ENCODE results near the gene CABLES1.

CABLES1 gene

DNA sequence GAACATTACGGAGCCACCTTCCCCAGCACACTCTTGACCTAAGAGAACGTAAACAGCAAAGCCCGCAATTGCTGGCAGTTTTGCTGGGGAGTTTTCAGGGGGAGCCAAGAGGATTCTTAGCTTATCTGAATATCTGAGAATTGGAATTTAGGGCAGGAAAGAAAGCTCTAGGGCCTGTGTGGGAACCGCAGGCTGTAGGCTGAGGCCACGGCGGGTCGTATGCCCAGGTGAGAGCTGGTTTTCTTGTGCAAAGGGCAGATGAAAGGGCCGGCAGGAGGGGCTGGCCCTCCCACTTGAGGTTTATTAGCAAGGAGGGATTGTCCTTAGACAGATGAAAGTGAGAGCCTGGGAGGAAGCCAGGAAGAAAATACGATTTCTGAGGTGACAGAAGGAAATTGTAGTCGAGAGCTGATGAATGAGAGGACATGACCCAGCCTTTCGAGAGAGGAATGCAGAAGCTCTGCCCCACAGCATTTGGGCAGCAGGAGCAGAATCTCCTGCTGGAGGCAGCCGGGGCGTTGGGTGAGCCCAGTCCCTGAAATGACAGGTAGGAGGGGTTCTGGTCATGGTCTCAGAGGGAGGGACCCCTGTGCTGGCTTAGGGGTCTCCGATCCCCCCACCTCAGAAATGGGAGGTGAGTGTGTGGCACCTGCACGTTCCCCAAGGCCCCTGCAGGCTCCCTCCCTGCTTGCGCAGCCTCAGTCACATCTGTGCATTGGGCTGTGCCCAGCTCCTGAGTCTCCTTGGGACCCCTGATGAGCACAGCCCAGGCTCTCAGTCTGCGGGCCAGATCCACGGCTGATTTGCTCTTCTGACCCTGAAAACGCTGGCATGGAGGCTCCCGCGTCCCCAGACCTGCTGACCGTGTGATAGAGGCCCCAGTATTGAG, 61.1 kb downstream of the CABLES1 start:
- no peak for DNase-seq

DNA sequence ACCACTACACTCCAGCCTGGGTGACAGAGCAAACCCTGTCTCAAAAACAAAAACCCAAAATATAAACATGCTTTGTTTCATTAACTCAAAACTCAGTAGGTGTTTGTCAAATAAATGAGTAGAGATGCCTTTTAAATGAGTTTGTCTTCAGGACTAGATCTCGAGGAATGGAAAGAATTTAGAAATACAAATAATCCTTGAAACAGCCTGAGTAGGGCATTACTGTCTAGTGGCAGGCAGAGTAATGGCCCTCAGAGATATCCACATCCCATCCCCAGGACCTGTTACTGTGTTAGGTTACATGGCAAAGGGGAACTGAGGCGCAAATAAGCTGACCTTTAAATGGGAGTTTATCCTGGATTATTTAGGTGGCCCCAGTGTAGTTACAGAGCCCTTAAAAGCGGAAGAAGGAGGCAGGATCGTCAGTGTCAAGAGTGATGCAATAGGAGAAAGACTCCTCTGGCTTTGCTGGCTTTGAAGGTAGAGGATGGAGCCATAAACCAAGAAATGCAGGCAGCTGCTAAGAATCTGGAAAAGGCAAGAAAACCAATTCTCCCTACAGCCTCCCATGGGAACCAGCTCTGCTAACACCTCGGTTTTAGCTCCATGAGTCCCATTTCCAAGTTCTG, 63.0 kb downstream of the CABLES1 start:
- DNase-seq = no peak

DNA sequence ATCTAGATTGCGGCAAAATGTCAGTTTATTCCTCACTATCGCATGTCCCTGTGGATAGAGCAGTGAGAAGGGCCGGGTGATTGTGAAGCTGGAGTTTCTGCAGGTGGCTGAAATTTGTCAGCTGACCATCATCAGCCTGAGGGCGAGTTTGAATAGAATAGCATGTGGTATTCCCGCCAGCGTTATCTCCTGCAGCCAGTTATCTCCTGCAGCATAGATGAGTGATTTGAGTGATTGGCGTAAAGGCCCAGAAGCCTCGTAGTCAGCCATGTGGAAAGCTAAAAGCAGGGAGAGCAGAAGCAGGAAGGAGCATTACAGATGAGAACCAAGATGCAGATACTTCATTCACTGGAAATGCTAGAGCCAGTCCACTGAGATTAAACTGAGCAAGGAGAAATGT, 65.5 kb downstream of the CABLES1 start:
- no peak for DNase-seq

DNA sequence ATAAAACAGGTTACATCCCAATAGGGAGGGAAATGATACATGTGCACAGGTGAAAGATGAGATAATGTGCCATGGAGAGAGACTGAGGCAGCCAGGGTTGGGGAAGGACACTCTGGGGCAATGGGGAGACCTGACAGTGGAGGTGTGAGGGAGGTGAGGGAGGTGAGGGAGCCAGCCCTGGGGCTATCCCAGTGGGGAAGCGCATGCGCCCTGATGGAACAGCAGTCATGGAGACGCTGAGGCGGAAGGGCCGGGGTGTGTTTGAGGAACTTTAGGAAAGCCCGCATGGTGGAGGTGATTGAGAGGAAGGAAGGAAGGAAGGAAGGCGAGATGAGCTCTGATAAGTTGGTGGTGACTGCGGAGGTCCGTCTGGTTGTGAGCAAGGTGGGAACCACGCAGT, 66.5 kb downstream of the CABLES1 start:
- DNase-seq = no peak

DNA sequence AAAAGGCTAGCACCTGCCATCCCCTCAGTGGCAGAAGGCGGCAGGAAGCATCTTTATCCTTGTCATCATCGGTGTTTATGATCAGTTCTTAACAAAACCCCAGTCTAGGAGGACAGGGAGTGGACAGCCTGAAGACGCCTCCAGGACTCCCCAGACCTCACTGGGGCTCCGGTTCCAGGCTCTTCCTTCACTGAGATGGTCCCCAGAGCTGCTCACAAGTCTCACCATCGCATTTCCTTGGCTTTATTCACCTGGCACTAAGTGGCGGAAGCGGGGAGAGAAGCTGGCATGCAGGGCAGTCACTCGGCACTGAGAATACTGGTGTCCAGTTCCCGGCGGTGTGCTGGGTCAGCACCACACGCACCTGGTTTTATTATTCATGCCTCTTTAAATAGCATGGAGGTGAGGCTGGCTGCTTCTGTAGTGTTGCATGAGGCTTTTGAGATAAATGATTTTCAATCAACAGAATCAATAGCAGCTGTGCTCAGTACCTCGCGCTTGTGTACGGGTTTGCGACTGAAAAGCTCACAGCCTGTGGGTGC, 68.7 kb downstream of the CABLES1 start:
- DNase-seq = no peak

DNA sequence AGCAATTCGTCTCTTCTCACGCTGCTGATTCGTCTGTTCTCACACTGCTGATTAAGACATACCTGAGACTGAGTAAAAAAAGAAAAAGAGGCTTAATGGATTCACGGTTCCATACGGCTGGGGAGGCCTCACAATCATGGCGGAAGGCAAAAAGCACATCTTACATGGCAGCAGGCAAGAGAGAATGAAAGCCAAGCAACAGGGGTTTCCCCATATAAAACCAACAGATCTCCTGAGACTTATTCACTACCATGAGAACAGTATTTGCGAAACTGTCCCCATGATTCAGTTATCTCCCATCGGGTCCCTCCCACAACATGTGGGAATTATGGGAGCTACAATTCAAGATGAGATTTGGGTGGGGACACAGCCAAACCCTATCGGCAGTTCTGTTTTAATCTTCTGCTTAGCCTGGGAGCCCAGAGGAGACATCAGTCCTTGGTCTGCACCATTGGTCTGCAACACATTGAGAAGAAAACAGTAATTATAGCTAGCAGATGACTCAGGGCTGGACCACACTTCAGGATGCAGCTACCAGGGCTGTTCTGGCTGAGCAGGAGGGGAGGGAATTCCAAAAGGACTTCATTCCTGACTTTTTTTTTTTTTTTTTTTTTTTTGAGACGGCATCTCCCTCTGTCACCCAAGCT, 69.4 kb downstream of the CABLES1 start:
- DNase-seq = no peak

DNA sequence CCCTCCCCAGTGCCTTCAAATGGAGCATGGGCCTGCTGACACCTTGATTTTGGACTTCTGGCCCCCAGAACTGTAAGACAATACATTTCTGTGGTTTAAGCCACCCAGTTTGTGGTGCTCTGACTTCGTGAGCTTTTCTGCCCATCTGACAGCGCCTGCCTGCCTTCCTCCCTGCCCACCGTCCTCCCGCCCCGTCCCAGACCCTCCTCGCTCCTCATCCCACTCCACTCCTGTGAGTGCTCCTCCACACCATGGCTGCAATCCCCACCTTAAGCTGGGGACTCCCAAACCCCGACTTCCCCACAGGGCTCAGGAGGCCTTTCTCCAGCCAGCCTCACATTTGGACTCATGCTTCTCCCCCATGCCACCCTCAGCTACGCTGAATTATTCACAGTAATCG, 70.7 kb downstream of the CABLES1 start:
- no peak for DNase-seq

GRCh38 chr18:23207191-23207955, 72.1 kb downstream of the CABLES1 start:
- no peak for DNase-seq

DNA sequence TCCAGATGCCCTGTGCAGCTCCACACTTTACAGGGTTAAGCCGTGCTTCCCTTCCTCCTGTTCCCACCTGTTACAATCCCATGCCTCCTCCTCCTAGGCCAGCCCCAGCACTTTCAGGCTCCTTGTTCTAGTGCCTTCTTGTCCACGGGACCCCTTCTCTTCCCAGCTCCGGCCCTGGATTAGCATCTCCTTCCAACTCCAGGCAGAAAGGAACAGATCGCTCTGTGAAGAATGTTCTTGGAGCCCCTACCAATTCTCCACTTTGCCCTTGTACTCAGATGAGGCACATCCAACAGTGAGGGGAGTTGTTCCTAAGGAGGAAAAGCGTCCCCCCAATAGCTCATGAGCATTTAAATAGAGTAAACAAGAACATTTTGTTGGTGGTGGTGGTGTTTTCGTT, 72.7 kb downstream of the CABLES1 start:
- DNase-seq = no peak

DNA sequence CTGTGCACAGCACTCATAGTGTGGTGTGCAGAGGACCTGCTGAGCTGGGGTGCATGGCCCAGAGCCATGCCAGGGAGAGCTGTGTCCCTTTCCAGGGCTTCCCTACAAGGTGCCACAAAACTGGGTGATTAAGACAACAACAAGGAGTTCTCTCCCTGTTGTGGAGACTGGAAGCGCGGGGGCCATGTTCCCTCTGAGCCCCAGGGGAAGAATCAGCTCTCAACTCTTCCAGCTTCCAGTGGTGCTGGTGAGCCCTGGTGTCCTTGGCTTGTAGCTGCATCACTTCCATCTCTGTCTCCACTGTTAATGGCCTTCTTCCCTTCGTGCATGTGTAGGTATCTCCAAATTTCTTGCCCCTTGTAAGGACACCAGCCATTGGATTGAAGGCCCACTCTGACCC, 73.3 kb downstream of the CABLES1 start:
- DNase-seq = no peak

DNA sequence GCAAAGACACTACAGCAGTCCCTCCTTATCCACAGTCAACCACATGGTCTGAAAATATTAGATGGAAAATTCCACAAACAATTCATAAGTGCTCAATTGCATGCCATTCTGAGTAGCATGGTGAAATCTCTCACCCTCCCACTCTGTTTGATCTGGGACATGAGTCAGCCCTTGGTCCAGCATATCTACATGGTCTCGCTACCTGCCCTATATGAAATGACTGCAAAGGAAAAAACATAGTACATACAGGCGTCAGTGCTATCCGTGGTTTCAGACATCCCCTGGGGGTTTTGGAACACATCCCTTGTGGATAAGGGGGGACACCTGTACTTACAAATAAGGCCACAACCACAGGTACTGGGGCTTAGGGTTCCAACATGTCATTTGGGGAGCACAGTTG, 73.7 kb downstream of the CABLES1 start:
- no peak for DNase-seq

- DNase-seq = no peak
Observed at GRCh38 chr18:23209796-23210195, 74.5 kb downstream of the CABLES1 start.

DNA sequence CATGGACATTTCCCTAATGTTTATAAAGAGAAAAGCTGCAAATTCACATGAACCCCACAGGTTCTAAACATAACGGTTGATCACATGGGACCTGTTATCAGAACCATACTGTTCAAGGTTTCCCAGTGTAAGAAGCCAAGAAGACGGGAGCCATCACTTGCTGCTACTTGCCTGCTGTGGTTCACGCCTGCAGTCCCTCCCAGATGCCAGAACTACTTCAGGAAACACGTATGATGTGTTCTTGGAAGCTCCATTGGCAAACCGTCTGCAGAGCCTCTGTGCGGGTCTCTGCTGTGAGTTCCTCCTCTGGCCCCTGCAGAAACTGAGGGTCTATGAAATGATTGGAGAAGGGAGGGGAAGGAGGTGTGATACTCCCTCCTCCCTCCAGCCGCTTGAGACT, 75.2 kb downstream of the CABLES1 start:
- DNase-seq = no peak

GRCh38 chr18:23211146-23211545, 75.9 kb downstream of the CABLES1 start:
- DNase-seq = no peak

DNA sequence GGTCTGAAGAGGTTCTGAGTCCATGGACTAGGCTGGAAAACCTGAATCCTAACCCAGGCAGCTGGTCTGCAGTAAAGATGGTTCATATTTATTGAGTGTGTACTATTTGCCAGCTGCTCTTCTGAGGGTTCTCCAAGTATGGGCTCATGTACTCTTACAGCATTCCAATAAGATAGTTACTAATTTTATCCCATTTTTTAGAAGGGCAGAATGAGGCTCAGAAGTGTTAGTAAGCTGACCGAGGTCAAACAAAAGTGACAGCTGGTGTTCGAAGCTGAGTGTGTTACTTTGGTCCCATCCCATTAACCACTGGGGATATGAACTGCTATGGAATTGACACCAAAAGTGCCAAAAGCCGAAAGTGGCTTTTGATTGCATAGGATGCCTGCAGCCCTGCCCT, 76.9 kb downstream of the CABLES1 start:
- no peak for DNase-seq

DNA sequence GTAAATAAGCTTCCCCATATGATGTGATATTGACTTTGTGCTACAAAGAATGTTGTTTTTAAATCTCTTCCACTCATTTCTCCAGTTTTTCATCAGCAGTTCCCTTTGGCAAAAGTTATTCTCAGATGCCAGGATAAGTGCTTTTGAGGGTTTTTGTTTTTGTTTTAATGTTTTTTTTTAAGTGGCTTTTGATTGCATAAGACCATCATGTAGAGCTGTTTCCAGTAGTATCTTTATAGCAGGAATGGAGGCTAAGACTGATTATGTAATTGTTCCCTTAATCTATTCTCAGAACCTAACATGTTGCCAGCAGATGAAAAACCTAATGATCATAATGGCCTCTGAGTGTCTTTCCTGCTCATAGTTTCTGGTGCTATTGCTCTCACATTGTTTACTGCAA, 77.9 kb downstream of the CABLES1 start:
- no peak for DNase-seq

GRCh38 chr18:23217781-23218180, 82.5 kb downstream of the CABLES1 start:
- DNase-seq = no peak

DNA sequence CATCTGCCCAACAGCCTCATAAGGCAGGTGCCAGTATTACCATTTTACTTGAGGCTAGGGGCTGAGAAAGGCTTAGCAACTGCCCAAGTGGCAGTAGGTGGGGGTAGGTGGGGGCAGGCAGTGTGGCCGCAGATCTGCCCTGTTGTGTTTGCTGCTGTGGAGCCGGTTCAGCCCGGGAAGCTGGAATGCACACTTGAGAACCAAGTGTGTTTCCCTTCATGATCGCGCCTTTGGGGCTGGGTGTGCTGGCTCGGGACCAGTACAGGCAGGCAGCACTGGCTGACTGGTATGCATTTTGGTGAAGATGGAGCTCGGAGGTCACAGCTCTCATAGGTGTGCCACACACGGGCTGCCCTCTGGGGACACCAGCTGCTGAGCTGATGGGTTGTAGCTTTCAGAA, 85.1 kb downstream of the CABLES1 start:
- DNase-seq = no peak

DNA sequence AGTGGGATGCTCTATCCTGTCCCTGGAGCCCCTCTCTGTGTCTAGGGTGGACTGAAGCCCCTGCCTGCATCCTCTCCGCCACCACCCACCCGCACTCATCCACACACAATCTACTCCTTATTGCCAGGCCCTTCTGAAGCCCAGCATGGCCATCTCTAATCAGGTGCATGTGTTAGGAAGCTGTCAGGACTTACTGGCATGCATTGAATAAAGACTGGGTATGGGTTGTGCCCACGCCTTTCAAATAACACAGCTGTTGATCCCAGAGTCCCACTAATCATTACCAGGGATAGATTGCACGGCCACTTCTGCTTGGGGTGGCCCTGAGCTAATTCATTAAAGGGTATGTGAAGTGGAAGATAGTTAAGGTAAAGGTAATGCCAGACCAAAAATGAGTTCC, 88.4 kb downstream of the CABLES1 start:
- DNase-seq = no peak

GRCh38 chr18:23225503-23225902, 90.2 kb downstream of the CABLES1 start:
- no peak for DNase-seq

DNA sequence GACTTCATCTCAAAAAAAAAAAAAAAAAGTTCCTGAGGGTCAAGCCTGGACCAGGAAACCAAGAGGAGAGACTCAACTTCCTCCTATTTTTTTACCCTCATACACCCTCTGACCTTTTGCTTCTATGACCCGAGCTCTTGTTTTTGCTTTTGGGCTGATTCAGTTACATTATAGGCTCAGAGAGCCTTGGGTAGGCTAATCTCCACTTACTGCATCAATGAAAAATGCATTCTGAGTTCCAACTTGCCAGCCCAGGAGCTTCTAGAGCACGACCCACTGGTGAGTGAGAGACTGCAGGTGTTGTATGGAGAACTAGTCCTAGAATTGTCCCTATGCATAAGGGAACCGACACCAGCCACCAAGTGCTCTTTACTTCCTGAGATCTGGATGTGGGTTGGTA, 91.1 kb downstream of the CABLES1 start:
- DNase-seq = no peak

GRCh38 chr18:23226930-23227725, 91.8 kb downstream of the CABLES1 start:
- DNase-seq = no peak

All from stimulated activated CD4-positive, alpha-beta T cell treated with anti-CD3 and anti-CD28 coated beads, Interleukin-4, amount 100 ng/mL, for 1 hour (primary cell).